Right lobe of liver (tissue), 4 donors: Measurements from ENCODE around the gene FRMD4A.

Source experiments
- POLR2A ChIP-seq: fragments of 450-650 bp; IDR thresholded peaks from one replicate; pipeline ENCODE4 v1.6.1; 2017; ENCODE audit warnings: antibody characterized with exemption, mild to moderate bottlenecking
- TF ChIP-seq, protein P1 (sequence below), 4 donors: fragments of 200-600 bp in 3 of 4; fragments of 450-650 bp in 1 of 4; IDR thresholded peaks; one replicate each; pipeline versions ENCODE4 v1.5.1 to v1.8.0; 2016 to 2022; ENCODE audit warnings: antibody characterized with exemption in 4 of 4, mild to moderate bottlenecking in 2 of 4
- donor health status: DM: no; HTN: no; CAD: no.
- donor health status: DM: no; HTN: no; CAD: no.
- donor health status: DM: no; HTN: yes; CAD: no.

- TF ChIP-seq POLR2A = no peak
- TF ChIP-seq, protein P1, sequence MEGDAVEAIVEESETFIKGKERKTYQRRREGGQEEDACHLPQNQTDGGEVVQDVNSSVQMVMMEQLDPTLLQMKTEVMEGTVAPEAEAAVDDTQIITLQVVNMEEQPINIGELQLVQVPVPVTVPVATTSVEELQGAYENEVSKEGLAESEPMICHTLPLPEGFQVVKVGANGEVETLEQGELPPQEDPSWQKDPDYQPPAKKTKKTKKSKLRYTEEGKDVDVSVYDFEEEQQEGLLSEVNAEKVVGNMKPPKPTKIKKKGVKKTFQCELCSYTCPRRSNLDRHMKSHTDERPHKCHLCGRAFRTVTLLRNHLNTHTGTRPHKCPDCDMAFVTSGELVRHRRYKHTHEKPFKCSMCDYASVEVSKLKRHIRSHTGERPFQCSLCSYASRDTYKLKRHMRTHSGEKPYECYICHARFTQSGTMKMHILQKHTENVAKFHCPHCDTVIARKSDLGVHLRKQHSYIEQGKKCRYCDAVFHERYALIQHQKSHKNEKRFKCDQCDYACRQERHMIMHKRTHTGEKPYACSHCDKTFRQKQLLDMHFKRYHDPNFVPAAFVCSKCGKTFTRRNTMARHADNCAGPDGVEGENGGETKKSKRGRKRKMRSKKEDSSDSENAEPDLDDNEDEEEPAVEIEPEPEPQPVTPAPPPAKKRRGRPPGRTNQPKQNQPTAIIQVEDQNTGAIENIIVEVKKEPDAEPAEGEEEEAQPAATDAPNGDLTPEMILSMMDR (IDR thresholded peaks at IDR 0.05) = no peak
Measured at GRCh38 chr10:13822490-13822889, 508.2 kb downstream of the FRMD4A start.
